Loucy (cell line): ENCODE data around the gene AQP11.

Experiments
- CTCF ChIP-seq: fragments of 200-600 bp; sonication (generic); conservative IDR thresholded peaks from 2 replicates; pipeline ENCODE4 v1.5.1; 2014; ENCODE audit warnings: mild to moderate bottlenecking, antibody characterized with exemption, low read length
- EZH2phosphoT487 ChIP-seq: fragments of 200-600 bp; IDR thresholded peaks from 2 replicates; pipeline ENCODE4 v1.6.1; 2018; ENCODE audit warnings: antibody characterized with exemption, mild to moderate bottlenecking, moderate library complexity, borderline replicate concordance

GRCh38 chr11:77590194-77590782 is 535 bp downstream of the AQP11 start:
- TF ChIP-seq CTCF (no peak), EZH2phosphoT487 (no peak)
